H1 (cell line): ENCODE results near the gene PRKAR2B.

Experiments
- GABPA ChIP-seq: IDR thresholded peaks from 2 replicates; pipeline ENCODE4 v1.6.1; 2011; ENCODE audit warnings: mild to moderate bottlenecking, low read length, moderate library complexity, borderline replicate concordance; ENCODE audit not compliant: insufficient read depth
- MAX ChIP-seq: IDR thresholded peaks from 2 replicates; pipeline ENCODE4 v1.6.1; 2012; ENCODE audit warnings: inconsistent platforms
- TAF1 ChIP-seq: IDR thresholded peaks from 2 replicates; pipeline ENCODE4 v1.6.1; 2011; ENCODE audit warnings: mild to moderate bottlenecking, low read depth, low read length
- TBP ChIP-seq: IDR thresholded peaks from 2 replicates; pipeline ENCODE4 v1.6.1; 2011; ENCODE audit warnings: low read depth, low read length, improper control_type of control experiment

- no peak for TF ChIP-seq TAF1
- TF ChIP-seq TBP: no peak
- no peak for TF ChIP-seq MAX
- no peak for TF ChIP-seq GABPA
These were observed 33.4 kb downstream of the PRKAR2B start for GRCh38 chr7:107077699-107078516.
